Endodermal cell (in vitro differentiated cells): ENCODE measurements around the gene TUBGCP2. TPM values are rescaled to one million over a fixed set of nuclear protein-coding genes. Genes with fewer than 3 reads are reported as not detected.
A peak's percentile ranks its signal among the peaks of the same experiment; 100 is the strongest.

ENCODE experiments used
- DNase-seq: peaks from one replicate; pipeline ENCODE4 v3.0.0-alpha.2; 2017
- H3K27ac ChIP-seq: 2 replicates; pipeline ENCODE4 v1.5.1; 2013; ENCODE audit warnings: mild to moderate bottlenecking, low read depth, low read length, moderate library complexity
- H3K27me3 ChIP-seq: 2 replicates; pipeline ENCODE4 v1.6.1; 2013; ENCODE audit warnings: mild to moderate bottlenecking, low read length, moderate library complexity; ENCODE audit not compliant: insufficient read depth, control insufficient read depth, poor library complexity, severe bottlenecking
- H3K36me3 ChIP-seq: 2 replicates; pipeline ENCODE4 v1.7.0; 2013; ENCODE audit warnings: mild to moderate bottlenecking, low read length, moderate library complexity; ENCODE audit not compliant: control insufficient read depth, insufficient read depth
- H3K4me1 ChIP-seq: one replicate; pipeline ENCODE4 v1.7.0; 2013; ENCODE audit warnings: low read length; ENCODE audit not compliant: control insufficient read depth, insufficient read depth
- H3K4me3 ChIP-seq: 2 replicates; pipeline ENCODE4 v1.5.1; 2013; ENCODE audit warnings: mild to moderate bottlenecking, low read length, moderate library complexity
- H3K9ac ChIP-seq: 2 replicates; pipeline ENCODE4 v1.6.1; 2013; ENCODE audit warnings: mild to moderate bottlenecking, low read length, moderate library complexity; ENCODE audit not compliant: poor library complexity, severe bottlenecking; ENCODE audit errors: extremely low read depth
- H3K9me3 ChIP-seq: 2 replicates; pipeline ENCODE4 v1.6.1; 2013; ENCODE audit warnings: mild to moderate bottlenecking, low read length, moderate library complexity; ENCODE audit not compliant: control insufficient read depth
- H3K27ac Mint-ChIP-seq: 2 replicates; pipeline ENCODE4 v1.8.0; 2020; ENCODE audit warnings: mixed read lengths
- H3K27me3 Mint-ChIP-seq: 2 replicates; pipeline ENCODE4 v1.8.0; 2021; ENCODE audit warnings: mild to moderate bottlenecking, mixed read lengths; ENCODE audit not compliant: insufficient read depth
- H3K36me3 Mint-ChIP-seq: 2 replicates; pipeline ENCODE4 v1.8.0; 2020; ENCODE audit warnings: low read depth, mixed read lengths
- H3K4me1 Mint-ChIP-seq: 2 replicates; pipeline ENCODE4 v1.8.0; 2020; ENCODE audit warnings: mixed read lengths
- H3K4me3 Mint-ChIP-seq: 2 replicates; pipeline ENCODE4 v1.8.0; 2020; ENCODE audit warnings: mild to moderate bottlenecking, moderate library complexity, mixed read lengths
- H3K9me3 Mint-ChIP-seq: 2 replicates; pipeline ENCODE4 v1.8.0; 2020; ENCODE audit warnings: mild to moderate bottlenecking, mixed read lengths
- WGBS, 2 experiments: methylation state at CpG; one replicate each; pipeline versions ENCODE4 v1.1.5 to v1.1.7; 2013; ENCODE audit warnings: missing lambda C conversion rate in 2 of 2, mixed read lengths in 1 of 2; ENCODE audit not compliant: insufficient coverage in 1 of 2, insufficient read length in 1 of 2; 5-methylcytosine and 5-hydroxymethylcytosine counted together
- total RNA-seq, 2 donors: library from RNA; stranded (reverse); fragmentation: NEBNext Ultra II Directional in 1 of 2; extraction: Animal tissue kit (Norgen Biotek cat#: 25700) in 1 of 2; gene quantifications; 2 replicates in 1 of 2; 3 replicates in 1 of 2; pipeline ENCODE4 v1.2.1, GENCODE V29; 2021
- TF ChIP-seq, protein P1 (sequence below): fragments of 200-600 bp; sonication (generic); conservative IDR thresholded peaks from 2 replicates; pipeline ENCODE4 v1.5.0; 2021; ENCODE audit warnings: antibody characterized with exemption, mild to moderate bottlenecking

TUBGCP2 gene
- total RNA-seq, 2 donors from 2014 or later, result 52.8 to 63.0 TPM

DNA sequence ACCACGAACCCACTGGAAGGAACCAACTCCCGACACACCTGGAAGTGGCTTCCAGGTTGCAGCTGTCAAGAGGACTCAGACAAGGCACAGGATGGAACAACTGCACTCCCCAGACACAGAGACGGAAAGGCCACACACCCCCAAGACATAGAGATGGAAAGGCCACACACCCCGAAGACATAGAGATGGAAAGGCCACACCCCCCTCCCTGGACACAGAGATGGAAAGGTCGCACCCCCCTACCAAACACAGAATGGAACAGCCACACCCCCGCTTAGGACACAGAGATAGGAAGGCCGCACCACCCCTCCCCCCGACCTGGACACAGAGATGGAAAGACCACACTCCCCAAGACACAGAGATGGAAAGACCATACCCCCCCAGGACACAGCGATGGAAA, 7.6 kb upstream of the TUBGCP2 start:
- TF ChIP-seq, protein P1, sequence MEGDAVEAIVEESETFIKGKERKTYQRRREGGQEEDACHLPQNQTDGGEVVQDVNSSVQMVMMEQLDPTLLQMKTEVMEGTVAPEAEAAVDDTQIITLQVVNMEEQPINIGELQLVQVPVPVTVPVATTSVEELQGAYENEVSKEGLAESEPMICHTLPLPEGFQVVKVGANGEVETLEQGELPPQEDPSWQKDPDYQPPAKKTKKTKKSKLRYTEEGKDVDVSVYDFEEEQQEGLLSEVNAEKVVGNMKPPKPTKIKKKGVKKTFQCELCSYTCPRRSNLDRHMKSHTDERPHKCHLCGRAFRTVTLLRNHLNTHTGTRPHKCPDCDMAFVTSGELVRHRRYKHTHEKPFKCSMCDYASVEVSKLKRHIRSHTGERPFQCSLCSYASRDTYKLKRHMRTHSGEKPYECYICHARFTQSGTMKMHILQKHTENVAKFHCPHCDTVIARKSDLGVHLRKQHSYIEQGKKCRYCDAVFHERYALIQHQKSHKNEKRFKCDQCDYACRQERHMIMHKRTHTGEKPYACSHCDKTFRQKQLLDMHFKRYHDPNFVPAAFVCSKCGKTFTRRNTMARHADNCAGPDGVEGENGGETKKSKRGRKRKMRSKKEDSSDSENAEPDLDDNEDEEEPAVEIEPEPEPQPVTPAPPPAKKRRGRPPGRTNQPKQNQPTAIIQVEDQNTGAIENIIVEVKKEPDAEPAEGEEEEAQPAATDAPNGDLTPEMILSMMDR, result no peak
- DNase-seq, result no peak
- H3K36me3 ChIP-seq, result peaks cover 4% of the 10 kb centered on the region
- no peak overlapping the region for H3K27ac ChIP-seq
- peaks cover 13% of the 10 kb centered on the region for H3K36me3 Mint-ChIP-seq
- H3K4me3 Mint-ChIP-seq, result no peak overlapping the region
- peaks cover 16% of the 10 kb centered on the region for H3K9me3 Mint-ChIP-seq
- no peak overlapping the region for H3K4me3 ChIP-seq
- peaks cover 17% of the 10 kb centered on the region for H3K27me3 Mint-ChIP-seq
- no peaks in the 10 kb centered on the region for H3K4me1 Mint-ChIP-seq
- no peak overlapping the region for H3K9ac ChIP-seq
- no peaks in the 10 kb centered on the region for H3K4me1 ChIP-seq
- H3K9me3 ChIP-seq, result peaks cover 24% of the 10 kb centered on the region
- no peaks in the 10 kb centered on the region for H3K27me3 ChIP-seq
- H3K27ac Mint-ChIP-seq, result no peak overlapping the region
- WGBS, 2 experiments, result 85 to 95% methylated on average over 4 to 6 of the region's 9 CpGs

DNA sequence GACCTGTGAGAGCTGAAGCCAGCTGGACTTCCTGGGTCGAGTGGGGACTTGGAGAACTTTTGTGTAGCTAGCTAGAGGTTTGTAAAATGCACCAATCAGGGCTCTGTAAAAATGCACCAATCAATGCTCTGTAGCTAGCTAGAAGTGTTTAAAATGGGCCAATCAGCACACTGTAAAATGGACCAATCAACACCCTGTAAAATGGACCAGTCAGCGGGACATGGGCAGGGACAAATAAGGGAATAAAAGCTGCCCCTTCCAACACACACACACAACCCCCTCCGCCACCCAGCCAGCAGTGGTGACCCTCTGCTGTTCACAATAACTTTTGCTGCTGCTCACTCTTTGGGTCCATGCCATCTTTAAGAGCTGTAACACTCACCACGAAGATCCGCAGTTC, 7.2 kb upstream of the TUBGCP2 start:
- WGBS, 2 experiments, result 93 to 94% methylated on average over 5 of the region's 5 CpGs
- H3K36me3 Mint-ChIP-seq, result peaks cover 16% of the 10 kb centered on the region
- H3K4me1 Mint-ChIP-seq, result no peaks in the 10 kb centered on the region
- Histone ChIP-seq H3K36me3 (peaks cover 8% of the 10 kb centered on the region), H3K9ac (no peak overlapping the region), H3K27me3 (no peaks in the 10 kb centered on the region), H3K27ac (no peak overlapping the region), H3K4me1 (no peaks in the 10 kb centered on the region), H3K9me3 (peaks cover 20% of the 10 kb centered on the region), H3K4me3 (no peak overlapping the region)
- DNase-seq, result peak; percentile 39
- peaks cover 17% of the 10 kb centered on the region for H3K27me3 Mint-ChIP-seq
- H3K4me3 Mint-ChIP-seq, result no peak overlapping the region
- H3K27ac Mint-ChIP-seq, result no peak overlapping the region
- H3K9me3 Mint-ChIP-seq, result peaks cover 16% of the 10 kb centered on the region
- TF ChIP-seq, protein P1, result no peak

DNA sequence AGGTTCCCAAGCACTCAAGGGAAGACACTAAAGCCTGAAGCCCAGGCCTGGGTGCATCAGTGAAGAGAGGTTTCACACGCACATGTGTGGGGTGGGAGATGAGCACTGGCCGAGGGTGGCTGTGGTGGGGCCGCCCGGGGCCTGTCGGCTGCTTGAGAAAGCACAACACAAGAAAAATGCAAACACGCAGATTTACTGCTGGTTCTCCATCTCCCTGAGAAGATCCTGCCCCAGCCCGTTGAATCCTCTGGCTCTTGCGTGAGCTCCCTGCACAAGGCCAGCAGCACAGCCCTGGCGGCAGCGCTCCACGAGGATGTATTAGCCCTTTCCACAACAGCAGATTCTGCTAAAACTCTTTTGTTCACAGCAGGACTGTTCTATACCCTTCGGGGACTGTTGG, 6.2 kb upstream of the TUBGCP2 start:
- H3K27ac ChIP-seq, result no peak overlapping the region
- H3K27me3 Mint-ChIP-seq, result peaks cover 14% of the 10 kb centered on the region
- no peak overlapping the region for H3K9ac ChIP-seq
- H3K36me3 Mint-ChIP-seq, result peaks cover 21% of the 10 kb centered on the region
- WGBS, 2 experiments, result 94 to 97% methylated on average over 11 to 12 of the region's 12 CpGs
- no peaks in the 10 kb centered on the region for H3K4me1 ChIP-seq
- peaks cover 9% of the 10 kb centered on the region for H3K9me3 Mint-ChIP-seq
- peaks cover 17% of the 10 kb centered on the region for H3K36me3 ChIP-seq
- H3K9me3 ChIP-seq, result peaks cover 11% of the 10 kb centered on the region
- TF ChIP-seq, protein P1, result no peak
- no peak for DNase-seq
- H3K27me3 ChIP-seq, result no peaks in the 10 kb centered on the region
- H3K4me1 Mint-ChIP-seq, result no peaks in the 10 kb centered on the region
- H3K27ac Mint-ChIP-seq, result no peak overlapping the region
- H3K4me3 ChIP-seq, result no peak overlapping the region
- no peak overlapping the region for H3K4me3 Mint-ChIP-seq
